ENCODE measurements around the gene DHX16. TPM values are rescaled to one million over a fixed set of nuclear protein-coding genes. Genes with fewer than 3 reads are reported as not detected.
A peak's percentile ranks its signal among the peaks of the same experiment; 100 is the strongest.

The DHX16 gene
- total and polyA plus RNA-seq, 8 donors: 18.3 to 67.0 (median 26.7) TPM

DNA sequence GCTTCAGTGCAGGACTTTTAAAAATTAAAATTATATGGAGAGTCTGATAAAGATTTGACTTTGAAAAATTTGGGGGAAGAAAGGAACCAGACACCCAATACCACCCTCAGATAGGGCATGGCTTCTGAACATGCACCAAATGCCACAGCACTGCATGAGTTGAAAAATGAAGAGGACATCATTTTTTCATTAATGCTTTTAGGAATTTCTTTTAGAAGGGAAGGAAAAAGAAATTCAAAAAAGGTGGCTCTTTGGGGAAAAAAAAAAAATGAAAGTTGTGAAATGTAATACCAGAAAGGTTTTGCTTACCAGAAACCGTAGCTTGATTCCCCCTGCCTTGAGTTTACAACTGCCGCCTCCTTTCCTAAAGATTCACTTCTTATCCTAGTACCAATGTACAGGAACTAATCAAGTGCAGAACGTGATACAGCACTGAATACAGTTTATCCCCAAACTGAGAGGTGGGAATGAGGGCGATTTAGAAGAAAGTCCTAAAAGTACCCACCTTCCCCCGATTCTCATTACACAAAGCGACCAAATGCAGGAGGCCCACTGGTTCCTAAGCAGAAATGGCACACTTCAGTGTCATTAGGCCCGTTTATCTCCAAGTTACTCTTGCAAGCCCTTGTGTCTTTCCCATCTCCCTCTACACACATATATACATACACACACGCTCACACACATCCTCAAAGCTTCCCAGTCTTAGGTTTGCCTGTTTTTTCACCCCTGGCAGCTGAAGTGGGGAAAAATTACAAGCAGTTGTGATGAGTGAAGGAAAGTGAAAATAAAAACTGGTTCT, 58.6 kb downstream of the DHX16 start:
- WGBS, 5 donors: 19 to 28% (median 24%) methylated on average over 8 of the region's 8 CpGs
- DNase-seq: peak in 1 of 2 donors; percentile 44
- Histone ChIP-seq H3K27me3 (no peaks in the 10 kb centered on the region), H3K4me3 (peak overlapping the region; percentile 66 to 94 (median 83)), H3K4me1 (peaks cover 46 to 67% (median 58%) of the 10 kb centered on the region in 4 donors), H3K36me3 (peaks cover 15 to 26% (median 17%) of the 10 kb centered on the region in 4 donors), H3K27ac (peak overlapping the region; percentile 82 to 96 (median 95)), H3K9me3 (no peaks in the 10 kb centered on the region)
- TF ChIP-seq POLR2AphosphoS5 (IDR thresholded peaks at IDR 0.05) (peak in 1 of 3 donors; percentile 22), POLR2A (IDR thresholded peaks at IDR 0.05) (no peak)
- intact Hi-C loops (cut with DNase I; ENCODE audit: low total_unique reads): no loop called here

DNA sequence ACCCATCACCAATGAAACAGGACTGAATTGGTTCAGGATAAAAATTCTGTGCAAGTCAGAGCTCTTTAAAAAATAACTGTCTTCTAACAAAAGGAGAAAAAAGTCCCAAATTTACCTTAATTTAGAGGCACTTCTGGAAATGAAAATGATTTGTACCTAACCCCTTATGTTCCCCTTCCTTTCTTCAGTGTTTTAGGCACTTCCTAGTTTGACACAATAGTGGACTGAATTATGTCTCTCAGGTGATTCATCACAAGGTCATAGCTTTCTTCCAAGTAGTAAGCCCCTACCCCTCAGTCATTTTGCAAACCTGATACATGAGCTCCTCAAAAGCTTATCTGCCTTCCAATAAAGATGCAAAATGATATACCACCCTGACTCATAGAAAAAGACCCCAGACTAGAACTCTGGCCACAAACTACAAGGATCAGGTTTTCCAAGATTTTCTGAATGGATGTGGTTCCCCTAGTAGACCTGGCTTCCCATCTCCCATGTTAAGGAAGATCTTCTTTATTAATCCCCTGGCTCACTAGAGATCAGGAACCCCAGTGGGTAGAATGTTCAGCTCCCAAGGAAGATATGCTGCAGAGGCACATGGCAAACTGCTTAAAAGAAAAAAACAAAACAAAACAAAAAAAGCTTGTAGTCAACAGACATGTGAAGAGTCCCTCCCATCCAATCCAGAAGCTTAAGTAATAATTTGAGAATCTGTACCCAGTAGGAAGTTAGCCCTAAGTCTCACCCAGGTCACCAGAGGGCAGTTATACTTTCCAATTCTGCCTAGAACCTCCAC, 59.4 kb downstream of the DHX16 start:
- H3K4me1 ChIP-seq: peaks cover 38 to 66% (median 52%) of the 10 kb centered on the region in 4 donors
- H3K4me3 ChIP-seq: peak overlapping the region in 2 of 4 donors; percentile 93 to 94
- no peak for DNase-seq
- H3K36me3 ChIP-seq: peaks cover 23 to 32% (median 25%) of the 10 kb centered on the region in 4 donors
- H3K9me3 ChIP-seq: no peaks in the 10 kb centered on the region
- TF ChIP-seq EP300 (IDR thresholded peaks at IDR 0.05): no peak
- TF ChIP-seq CTCF (IDR thresholded peaks at IDR 0.05): no peak
- TF ChIP-seq POLR2AphosphoS5 (IDR thresholded peaks at IDR 0.05): no peak
- TF ChIP-seq POLR2A (IDR thresholded peaks at IDR 0.05): no peak
- H3K27ac ChIP-seq: peak overlapping the region in 4 of 5 donors; percentile 93 to 96 (median 95)
- intact Hi-C loops (cut with DNase I; ENCODE audit: low total_unique reads): no loop called here
- no peaks in the 10 kb centered on the region for H3K27me3 ChIP-seq

DNA sequence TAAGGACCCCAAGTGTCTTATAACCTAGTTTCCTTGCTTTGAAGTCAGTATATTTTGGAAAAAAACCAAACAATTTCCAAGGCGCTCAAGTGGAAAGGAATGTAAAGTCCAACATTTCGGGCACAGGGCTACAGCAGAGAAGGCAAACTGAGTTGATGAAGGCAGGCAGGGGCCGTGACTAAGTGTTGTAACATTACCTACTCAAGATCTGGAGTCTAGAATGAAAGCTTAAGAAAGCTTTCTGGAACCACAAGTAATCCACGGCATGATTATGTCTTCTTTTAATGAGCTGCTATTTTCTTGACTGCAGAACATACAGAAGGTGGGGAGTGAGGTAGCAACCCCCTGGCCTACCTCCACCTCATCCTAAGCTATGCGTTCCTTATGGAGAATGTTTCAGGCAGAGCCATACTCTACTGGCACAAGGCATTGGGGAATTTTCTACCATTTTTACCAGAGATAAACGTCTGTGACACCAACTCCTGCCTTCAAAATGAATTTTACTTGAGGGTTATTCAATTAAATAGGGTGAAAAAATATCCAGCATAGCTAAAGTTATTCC, 60.0 kb downstream of the DHX16 start:
- peak overlapping the region in 1 of 4 donors; percentile 94 for H3K4me3 ChIP-seq
- peaks cover 38 to 68% (median 49%) of the 10 kb centered on the region in 4 donors for H3K4me1 ChIP-seq
- H3K36me3 ChIP-seq: peaks cover 30 to 39% (median 32%) of the 10 kb centered on the region in 4 donors
- WGBS, 5 donors: 20 to 45% (median 28%) methylated on average over 6 of the region's 6 CpGs
- H3K27ac ChIP-seq: peak overlapping the region in 4 of 5 donors; percentile 93 to 96 (median 95)
- no peaks in the 10 kb centered on the region for H3K27me3 ChIP-seq
- TF ChIP-seq POLR2AphosphoS5 (IDR thresholded peaks at IDR 0.05): peak in 2 of 3 donors; percentile 14 to 60
- TF ChIP-seq CTCF (IDR thresholded peaks at IDR 0.05): no peak
- no peak for TF ChIP-seq EP300 (IDR thresholded peaks at IDR 0.05)
- DNase-seq: no peak
- no peaks in the 10 kb centered on the region for H3K9me3 ChIP-seq
- intact Hi-C loops (cut with DNase I; ENCODE audit: low total_unique reads): no loop called here

DNA sequence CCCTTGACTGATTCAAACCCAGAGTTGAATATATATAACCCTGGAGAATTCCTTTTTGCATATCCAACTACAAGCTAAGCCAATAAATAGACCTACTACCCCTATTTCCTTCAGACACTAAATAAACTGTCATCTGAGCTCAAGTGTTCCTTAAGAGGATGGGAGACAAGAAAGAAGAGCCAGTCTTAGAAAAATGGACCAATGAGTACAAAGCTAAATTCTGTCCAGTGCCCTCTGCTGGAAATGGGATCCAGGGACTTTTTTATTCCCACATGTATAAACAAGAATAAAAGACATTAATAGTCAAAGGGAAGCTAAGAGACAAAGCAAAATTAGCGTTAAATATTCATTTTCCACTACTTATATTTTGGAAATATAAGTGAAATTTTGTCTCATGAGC, 60.6 kb downstream of the DHX16 start:
- H3K27me3 ChIP-seq: no peaks in the 10 kb centered on the region
- H3K36me3 ChIP-seq: peaks cover 36 to 44% (median 37%) of the 10 kb centered on the region in 4 donors
- H3K4me3 ChIP-seq: no peak overlapping the region
- peak overlapping the region in 4 of 5 donors; percentile 93 to 96 (median 95) for H3K27ac ChIP-seq
- no peaks in the 10 kb centered on the region for H3K9me3 ChIP-seq
- no peak for DNase-seq
- TF ChIP-seq EP300 (IDR thresholded peaks at IDR 0.05) (no peak), CTCF (IDR thresholded peaks at IDR 0.05) (peak in 1 of 7 experiments; percentile 16), POLR2AphosphoS5 (IDR thresholded peaks at IDR 0.05) (no peak)
- intact Hi-C loops (cut with DNase I; ENCODE audit: low total_unique reads): no loop called here
- H3K4me1 ChIP-seq: peaks cover 38 to 74% (median 52%) of the 10 kb centered on the region in 4 donors
- WGBS, 5 donors: 28 to 71% (median 53%) methylated on average over 1 of the region's 1 CpG

Data from stomach (tissue), 9 donors.